Nephron progenitor cell (in vitro differentiated cells): ENCODE results near the gene HINT2.

Experiments
- DNase-seq: peaks from one replicate; pipeline ENCODE4 v3.0.0; 2021
- H3K27ac Mint-ChIP-seq: 2 replicates; pipeline ENCODE4 v1.8.0; 2021; ENCODE audit warnings: mild to moderate bottlenecking, moderate library complexity, mixed read lengths
- H3K27me3 Mint-ChIP-seq: 2 replicates; pipeline ENCODE4 v1.8.0; 2021; ENCODE audit warnings: mild to moderate bottlenecking, low read depth, mixed read lengths; ENCODE audit not compliant: poor library complexity
- H3K36me3 Mint-ChIP-seq: 2 replicates; pipeline ENCODE4 v1.8.0; 2021; ENCODE audit warnings: low read depth, mixed read lengths
- H3K4me1 Mint-ChIP-seq: 2 replicates; pipeline ENCODE4 v1.8.0; 2021; ENCODE audit warnings: mixed read lengths
- H3K4me3 Mint-ChIP-seq: 2 replicates; pipeline ENCODE4 v1.8.0; 2021; ENCODE audit warnings: mild to moderate bottlenecking, moderate library complexity, mixed read lengths
- H3K9me3 Mint-ChIP-seq: 2 replicates; pipeline ENCODE4 v1.8.0; 2021; ENCODE audit warnings: mild to moderate bottlenecking, moderate library complexity, mixed read lengths
- TF ChIP-seq, protein P1 (sequence below): fragments of 200-600 bp; sonication (generic); IDR thresholded peaks from 2 replicates; pipeline ENCODE4 v1.5.0; 2021; ENCODE audit warnings: antibody characterized with exemption

HINT2 gene

DNA sequence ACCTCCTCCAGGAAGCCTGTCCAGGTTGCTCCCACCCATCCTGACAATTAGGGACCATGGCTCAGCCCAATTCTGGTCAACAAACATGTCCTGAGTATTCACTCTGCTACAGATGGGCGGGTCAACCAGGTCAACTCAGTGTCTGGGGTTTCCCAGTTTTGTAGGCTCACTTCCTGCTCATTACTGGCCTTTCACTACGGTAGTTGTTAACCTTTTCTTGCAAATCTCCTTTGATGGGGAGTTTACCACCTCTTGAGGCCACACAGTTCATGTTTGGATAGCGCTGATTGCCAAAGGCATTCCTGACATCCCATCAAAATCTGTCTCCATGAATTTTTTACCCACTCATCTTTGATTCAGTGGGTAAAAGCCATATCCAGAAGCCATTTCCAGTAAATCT, 28.0 kb upstream of the HINT2 start:
- H3K4me1 Mint-ChIP-seq, result peaks cover 7% of the 10 kb centered on the region
- no peak overlapping the region for H3K27ac Mint-ChIP-seq
- peaks cover 45% of the 10 kb centered on the region for H3K27me3 Mint-ChIP-seq
- no peak for DNase-seq
- TF ChIP-seq, protein P1, sequence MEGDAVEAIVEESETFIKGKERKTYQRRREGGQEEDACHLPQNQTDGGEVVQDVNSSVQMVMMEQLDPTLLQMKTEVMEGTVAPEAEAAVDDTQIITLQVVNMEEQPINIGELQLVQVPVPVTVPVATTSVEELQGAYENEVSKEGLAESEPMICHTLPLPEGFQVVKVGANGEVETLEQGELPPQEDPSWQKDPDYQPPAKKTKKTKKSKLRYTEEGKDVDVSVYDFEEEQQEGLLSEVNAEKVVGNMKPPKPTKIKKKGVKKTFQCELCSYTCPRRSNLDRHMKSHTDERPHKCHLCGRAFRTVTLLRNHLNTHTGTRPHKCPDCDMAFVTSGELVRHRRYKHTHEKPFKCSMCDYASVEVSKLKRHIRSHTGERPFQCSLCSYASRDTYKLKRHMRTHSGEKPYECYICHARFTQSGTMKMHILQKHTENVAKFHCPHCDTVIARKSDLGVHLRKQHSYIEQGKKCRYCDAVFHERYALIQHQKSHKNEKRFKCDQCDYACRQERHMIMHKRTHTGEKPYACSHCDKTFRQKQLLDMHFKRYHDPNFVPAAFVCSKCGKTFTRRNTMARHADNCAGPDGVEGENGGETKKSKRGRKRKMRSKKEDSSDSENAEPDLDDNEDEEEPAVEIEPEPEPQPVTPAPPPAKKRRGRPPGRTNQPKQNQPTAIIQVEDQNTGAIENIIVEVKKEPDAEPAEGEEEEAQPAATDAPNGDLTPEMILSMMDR, result no peak
- H3K36me3 Mint-ChIP-seq, result peaks cover 44% of the 10 kb centered on the region
- H3K9me3 Mint-ChIP-seq, result no peaks in the 10 kb centered on the region
- no peak overlapping the region for H3K4me3 Mint-ChIP-seq

DNA sequence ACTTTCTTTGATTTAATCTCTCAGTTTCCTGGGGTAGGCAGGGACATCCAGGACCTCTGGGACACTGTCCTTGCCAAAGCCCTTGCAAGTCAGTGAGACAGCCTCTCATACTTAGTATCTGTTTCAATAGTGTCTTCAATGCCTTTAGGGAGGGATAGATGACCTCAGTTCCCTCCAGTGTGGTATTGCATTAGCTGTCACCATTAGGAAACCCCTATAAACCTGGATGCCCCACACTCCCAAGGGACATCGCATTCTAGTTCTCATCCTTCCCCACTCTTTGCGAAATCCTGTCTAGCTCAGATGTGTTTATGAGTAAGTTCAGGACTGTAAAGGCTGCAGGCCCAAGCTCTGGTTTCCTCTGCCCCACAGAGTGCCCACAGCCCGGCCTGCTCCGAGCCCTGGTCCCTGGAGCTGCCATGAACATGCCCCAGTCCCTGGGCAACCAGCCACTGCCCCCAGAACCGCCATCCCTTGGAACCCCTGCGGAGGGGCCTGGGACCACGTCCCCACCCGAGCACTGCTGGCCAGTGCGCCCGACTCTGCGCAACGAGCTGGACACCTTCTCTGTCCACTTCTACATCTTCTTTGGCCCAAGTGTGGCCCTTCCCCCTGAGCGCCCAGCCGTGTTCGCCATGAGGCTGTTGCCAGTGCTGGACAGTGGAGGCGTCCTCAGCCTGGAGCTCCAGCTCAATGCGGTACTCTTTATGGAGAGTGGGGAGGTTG, 27.3 kb upstream of the HINT2 start:
- Mint-ChIP-seq H3K27ac (peak overlapping the region; percentile 37), H3K27me3 (peaks cover 41% of the 10 kb centered on the region), H3K4me3 (no peak overlapping the region), H3K9me3 (no peaks in the 10 kb centered on the region), H3K4me1 (peaks cover 7% of the 10 kb centered on the region), H3K36me3 (peaks cover 38% of the 10 kb centered on the region)
- TF ChIP-seq, protein P1, result no peak
- no peak for DNase-seq

DNA sequence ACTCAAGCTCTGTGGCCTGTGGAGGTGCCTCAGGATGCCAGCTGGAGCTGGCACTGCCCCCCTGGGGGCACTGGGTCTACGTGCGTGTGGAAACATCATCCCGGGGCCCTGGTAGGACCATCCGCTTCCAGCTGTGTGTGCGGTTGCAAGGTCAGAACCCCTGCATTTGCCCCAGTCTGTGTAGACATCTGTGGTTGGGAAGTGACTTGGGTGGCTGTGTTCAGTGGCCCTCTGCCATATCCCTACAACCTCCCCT, 26.7 kb upstream of the HINT2 start:
- H3K27ac Mint-ChIP-seq, result no peak overlapping the region
- H3K9me3 Mint-ChIP-seq, result no peaks in the 10 kb centered on the region
- no peak overlapping the region for H3K4me3 Mint-ChIP-seq
- H3K4me1 Mint-ChIP-seq, result peaks cover 7% of the 10 kb centered on the region
- TF ChIP-seq, protein P1, result no peak
- H3K27me3 Mint-ChIP-seq, result peaks cover 36% of the 10 kb centered on the region
- peaks cover 32% of the 10 kb centered on the region for H3K36me3 Mint-ChIP-seq
- no peak for DNase-seq

DNA sequence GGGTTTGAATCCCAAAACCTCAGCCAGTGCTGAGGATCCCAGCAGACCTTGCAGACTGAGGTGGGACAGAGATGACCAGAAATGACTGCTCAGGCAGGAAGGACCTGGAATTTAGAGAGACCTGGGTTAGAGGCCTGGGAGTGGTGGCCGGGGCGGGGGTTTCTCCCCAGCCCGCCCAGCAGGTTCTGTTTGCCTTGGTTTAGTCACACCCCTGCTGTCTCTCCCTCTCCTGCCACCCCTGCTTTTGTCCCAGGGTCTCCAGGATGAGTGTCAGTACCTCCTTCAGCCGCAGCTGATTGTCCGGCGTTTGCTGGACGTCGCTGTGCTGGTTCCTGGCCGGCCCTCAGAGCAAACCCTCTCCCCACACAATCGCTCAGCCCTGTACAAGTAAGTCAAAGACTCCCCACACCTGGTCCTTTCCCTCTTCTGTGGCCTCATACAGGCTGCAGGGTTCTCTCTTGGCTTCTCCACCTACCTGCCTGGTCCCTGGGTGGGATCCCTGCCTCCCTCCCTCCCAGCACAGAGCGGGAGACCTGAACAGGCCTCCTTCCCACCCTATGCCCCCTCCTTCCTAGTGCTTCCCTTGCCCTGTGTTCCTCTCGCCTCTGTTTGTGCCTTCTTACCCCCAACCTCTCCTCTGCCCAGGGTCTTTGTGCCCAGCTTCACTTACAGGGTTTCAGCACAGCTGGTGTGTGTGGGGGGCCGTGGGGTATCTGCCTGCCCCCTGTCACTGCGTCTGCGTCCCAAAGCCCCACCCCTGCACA, 26.2 kb upstream of the HINT2 start:
- H3K4me1 Mint-ChIP-seq, result peaks cover 7% of the 10 kb centered on the region
- no peak overlapping the region for H3K4me3 Mint-ChIP-seq
- DNase-seq, result no peak
- H3K27ac Mint-ChIP-seq, result no peak overlapping the region
- peaks cover 31% of the 10 kb centered on the region for H3K27me3 Mint-ChIP-seq
- no peaks in the 10 kb centered on the region for H3K9me3 Mint-ChIP-seq
- peaks cover 32% of the 10 kb centered on the region for H3K36me3 Mint-ChIP-seq
- TF ChIP-seq, protein P1, result no peak

DNA sequence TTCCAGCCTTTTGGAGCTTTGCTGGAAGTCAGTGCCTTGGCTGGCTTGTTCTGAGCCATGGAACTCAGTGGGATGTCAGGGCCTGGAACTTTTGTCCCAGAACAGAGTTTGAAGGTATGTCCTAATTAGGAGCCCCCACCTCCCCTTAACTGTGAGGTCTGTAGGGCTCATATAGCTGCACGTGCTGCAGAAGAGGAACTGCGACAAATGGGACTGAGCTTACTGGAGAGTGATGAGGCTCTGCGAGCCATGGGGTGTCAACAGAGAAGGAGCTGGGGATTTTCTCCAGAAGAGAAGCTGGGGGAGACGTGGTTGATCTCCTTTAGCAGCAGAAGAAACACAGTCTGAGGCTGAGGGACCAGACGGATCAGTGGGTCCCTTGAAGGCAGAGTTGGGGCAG, 25.1 kb upstream of the HINT2 start:
- TF ChIP-seq, protein P1, result no peak
- no peaks in the 10 kb centered on the region for H3K9me3 Mint-ChIP-seq
- no peak for DNase-seq
- H3K27me3 Mint-ChIP-seq, result peaks cover 20% of the 10 kb centered on the region
- H3K36me3 Mint-ChIP-seq, result peaks cover 34% of the 10 kb centered on the region
- H3K4me3 Mint-ChIP-seq, result no peak overlapping the region
- peaks cover 11% of the 10 kb centered on the region for H3K4me1 Mint-ChIP-seq
- no peak overlapping the region for H3K27ac Mint-ChIP-seq

DNA sequence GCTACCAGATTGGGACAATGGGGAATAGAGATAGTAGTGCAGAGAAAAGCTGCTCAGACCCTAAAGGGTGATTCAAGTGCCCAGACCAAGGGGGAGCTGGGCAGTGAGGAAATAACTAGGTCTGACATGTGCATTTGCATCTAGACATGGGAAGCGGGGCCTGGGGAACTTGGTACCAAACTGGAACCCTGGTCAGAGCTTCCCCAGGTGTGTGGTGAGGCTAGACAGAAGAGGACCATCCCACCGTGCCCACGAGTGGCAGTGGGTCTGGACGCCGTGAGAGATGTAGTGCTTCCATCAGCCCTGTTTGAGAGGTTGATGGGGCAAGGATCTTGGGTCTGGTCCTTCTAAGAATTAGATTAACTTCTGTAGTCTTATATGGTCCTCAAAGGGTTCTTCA, 21.8 kb upstream of the HINT2 start:
- H3K36me3 Mint-ChIP-seq, result peaks cover 16% of the 10 kb centered on the region
- H3K27me3 Mint-ChIP-seq, result peaks cover 19% of the 10 kb centered on the region
- H3K9me3 Mint-ChIP-seq, result no peaks in the 10 kb centered on the region
- no peak overlapping the region for H3K27ac Mint-ChIP-seq
- TF ChIP-seq, protein P1, result no peak
- no peak overlapping the region for H3K4me3 Mint-ChIP-seq
- DNase-seq, result no peak
- peaks cover 45% of the 10 kb centered on the region for H3K4me1 Mint-ChIP-seq
